Amygdala (tissue), 56 donors: ENCODE data around the gene TM4SF20.

ENCODE experiments used
- DNase-seq, 56 donors: peaks; one replicate each; lab custom pipeline; 2025; lab: John Stamatoyannopoulos, UW

TM4SF20 gene

GRCh38 chr2:227379095-227379494 lies at the start of gene TM4SF20:
Gene TM4SF20 (minus strand): TSS chr2:227379306. CDS start chr2:227379268, 38 bp downstream.
- DNase-seq: no peak

GRCh38 chr2:227428731-227429285 lies 49.7 kb upstream of the TM4SF20 start:
- DNase-seq: no peak

GRCh38 chr2:227423656-227424499 lies 44.8 kb upstream of the TM4SF20 start:
- DNase-seq: peak in 13 of 56 donors; percentile 5 to 36 (median 18)

- DNase-seq: no peak
These were observed 41.3 kb upstream of the TM4SF20 start for GRCh38 chr2:227420087-227421052.

- DNase-seq: no peak
These were observed 37.6 kb upstream of the TM4SF20 start for GRCh38 chr2:227416701-227417100.

- DNase-seq: peak in 2 of 56 donors; percentile 6 to 13
These were observed 36.7 kb upstream of the TM4SF20 start for GRCh38 chr2:227415538-227416424.

- DNase-seq: no peak
These were observed 35.7 kb upstream of the TM4SF20 start for GRCh38 chr2:227414846-227415245.

GRCh38 chr2:227413371-227413770 lies 34.3 kb upstream of the TM4SF20 start:
- DNase-seq: no peak

- no peak for DNase-seq
These were observed 33.8 kb upstream of the TM4SF20 start for GRCh38 chr2:227412877-227413276.

- no peak for DNase-seq
These were observed 32.9 kb upstream of the TM4SF20 start for GRCh38 chr2:227411990-227412350.

- DNase-seq: no peak
These were observed 32.3 kb upstream of the TM4SF20 start for GRCh38 chr2:227411320-227411989.

- DNase-seq: no peak
These were observed 31.1 kb upstream of the TM4SF20 start for GRCh38 chr2:227410191-227410590.

- no peak for DNase-seq
These were observed 28.6 kb upstream of the TM4SF20 start for GRCh38 chr2:227407591-227408151.

GRCh38 chr2:227406177-227407031 lies 27.3 kb upstream of the TM4SF20 start:
- peak in 45 of 56 donors; percentile 4 to 76 (median 38) for DNase-seq

- DNase-seq: no peak
These were observed 25.6 kb upstream of the TM4SF20 start for GRCh38 chr2:227404585-227405271.

- DNase-seq: no peak
These were observed 23.9 kb upstream of the TM4SF20 start for GRCh38 chr2:227402959-227403358.

- DNase-seq: no peak
These were observed 23.2 kb upstream of the TM4SF20 start for GRCh38 chr2:227402321-227402720.
